ENCODE results near the gene SLC6A6.

- no peak for TF ChIP-seq EP300 (IDR thresholded peaks at IDR 0.05)
- no peak for TF ChIP-seq CTCF (IDR thresholded peaks at IDR 0.05)
- TF ChIP-seq POLR2A (IDR thresholded peaks at IDR 0.05) = no peak
- no peak for TF ChIP-seq POLR2AphosphoS5 (IDR thresholded peaks at IDR 0.05)
These were observed 39.0 kb downstream of the SLC6A6 start for GRCh38 chr3:14441240-14441919.

All from gastroesophageal sphincter (tissue), 3 donors.